Measurements from ENCODE around the gene SH3RF2. TPM values are rescaled to one million over a fixed set of nuclear protein-coding genes. Genes with fewer than 3 reads are reported as not detected.

SH3RF2 gene
- total and polyA plus RNA-seq, 2 of the 13 experiments (the other 11 are each of a cell fraction or from before 2014, with no cell fraction given): 2.6 to 3.7 TPM

GRCh38 chr5:146068977-146069779 lies 132.8 kb downstream of the SH3RF2 start:
- Histone ChIP-seq H3K9me3 (ENCODE audit: low read length) (no peaks in the 10 kb centered on the region), H3K9ac (ENCODE audit: insufficient read depth, low read depth, low read length) (no peak overlapping the region), H3K27ac (ENCODE audit: extremely low read length, insufficient read depth, low read length) (no peak overlapping the region), H2AFZ (ENCODE audit: low read length) (no peak overlapping the region), H3K27me3 (ENCODE audit: control insufficient read depth in 1 of 2, insufficient read depth in 2 of 2, low read length in 2 of 2) (no peaks in the 10 kb centered on the region), H3K36me3 (replicated peaks in 1 of 2; ENCODE audit: control insufficient read depth in 1 of 2, insufficient read depth in 2 of 2, low read length in 2 of 2) (no peaks in the 10 kb centered on the region), H4K20me1 (ENCODE audit: insufficient read depth, low read length) (no peaks in the 10 kb centered on the region), H3K4me2 (ENCODE audit: low read depth, low read length) (no peak overlapping the region), H3K4me3 (replicated peaks in 1 of 3; ENCODE audit: insufficient read depth in 1 of 3, low read depth in 2 of 3, low read length in 3 of 3) (no peak overlapping the region), H3K79me2 (ENCODE audit: insufficient read depth, low read length) (no peaks in the 10 kb centered on the region), H3K4me1 (ENCODE audit: insufficient read depth, low read length) (peaks cover 8% of the 10 kb centered on the region; the same call in 1 of the 2 replicates)
- no peak for ATAC-seq
- CTCF ChIA-PET (ENCODE audit: low intra/inter-chr PET ratio, low total read pairs): no interaction called here
- WGBS (ENCODE audit: low lambda C conversion rate): 79% methylated on average over 6 of the region's 6 CpGs
- intact Hi-C loops (cut with micrococcal nuclease; ENCODE audit: unreplicated experiment): no loop called here
- BruUV-seq (replicated peaks): no TSS peak
- in situ Hi-C loops (cut with HindIII; ENCODE audit: extremely low pct_ligation_motif_present, low pct_unique_long_range_greater_than_20kb): no loop called here
- no peak for DNase-seq (ENCODE audit: low spot score)
- POLR2A ChIA-PET: no interaction called here
- FAIRE-seq: no peak
- TF ChIP-seq ZBTB38 (CRISPR knock-in tag; IDR thresholded peaks at IDR 0.05) (no peak), RFX3 (CRISPR knock-in tag; IDR thresholded peaks at IDR 0.05) (no peak), KAT8 (CRISPR knock-in tag; IDR thresholded peaks at IDR 0.05) (no peak), ZNF230 (CRISPR knock-in tag; IDR thresholded peaks at IDR 0.05) (no peak), PCBP1 (IDR thresholded peaks at IDR 0.05; ENCODE audit: borderline replicate concordance, low read depth, low read length) (no peak), TFE3 (CRISPR knock-in tag; IDR thresholded peaks at IDR 0.05) (no peak), CC2D1A (CRISPR knock-in tag; IDR thresholded peaks at IDR 0.05) (no peak), ARNT2 (CRISPR knock-in tag; IDR thresholded peaks at IDR 0.05; ENCODE audit: low read depth) (no peak), ZNF709 (CRISPR knock-in tag; IDR thresholded peaks at IDR 0.05) (no peak), ZBTB25 (CRISPR knock-in tag; IDR thresholded peaks at IDR 0.05) (no peak)
- TF ChIP-seq, protein P1, sequence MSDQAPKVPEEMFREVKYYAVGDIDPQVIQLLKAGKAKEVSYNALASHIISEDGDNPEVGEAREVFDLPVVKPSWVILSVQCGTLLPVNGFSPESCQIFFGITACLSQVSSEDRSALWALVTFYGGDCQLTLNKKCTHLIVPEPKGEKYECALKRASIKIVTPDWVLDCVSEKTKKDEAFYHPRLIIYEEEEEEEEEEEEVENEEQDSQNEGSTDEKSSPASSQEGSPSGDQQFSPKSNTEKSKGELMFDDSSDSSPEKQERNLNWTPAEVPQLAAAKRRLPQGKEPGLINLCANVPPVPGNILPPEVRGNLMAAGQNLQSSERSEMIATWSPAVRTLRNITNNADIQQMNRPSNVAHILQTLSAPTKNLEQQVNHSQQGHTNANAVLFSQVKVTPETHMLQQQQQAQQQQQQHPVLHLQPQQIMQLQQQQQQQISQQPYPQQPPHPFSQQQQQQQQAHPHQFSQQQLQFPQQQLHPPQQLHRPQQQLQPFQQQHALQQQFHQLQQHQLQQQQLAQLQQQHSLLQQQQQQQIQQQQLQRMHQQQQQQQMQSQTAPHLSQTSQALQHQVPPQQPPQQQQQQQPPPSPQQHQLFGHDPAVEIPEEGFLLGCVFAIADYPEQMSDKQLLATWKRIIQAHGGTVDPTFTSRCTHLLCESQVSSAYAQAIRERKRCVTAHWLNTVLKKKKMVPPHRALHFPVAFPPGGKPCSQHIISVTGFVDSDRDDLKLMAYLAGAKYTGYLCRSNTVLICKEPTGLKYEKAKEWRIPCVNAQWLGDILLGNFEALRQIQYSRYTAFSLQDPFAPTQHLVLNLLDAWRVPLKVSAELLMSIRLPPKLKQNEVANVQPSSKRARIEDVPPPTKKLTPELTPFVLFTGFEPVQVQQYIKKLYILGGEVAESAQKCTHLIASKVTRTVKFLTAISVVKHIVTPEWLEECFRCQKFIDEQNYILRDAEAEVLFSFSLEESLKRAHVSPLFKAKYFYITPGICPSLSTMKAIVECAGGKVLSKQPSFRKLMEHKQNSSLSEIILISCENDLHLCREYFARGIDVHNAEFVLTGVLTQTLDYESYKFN (CRISPR knock-in tag; conservative IDR thresholded peaks at IDR 0.05): no peak
- TF ChIP-seq, protein P2, sequence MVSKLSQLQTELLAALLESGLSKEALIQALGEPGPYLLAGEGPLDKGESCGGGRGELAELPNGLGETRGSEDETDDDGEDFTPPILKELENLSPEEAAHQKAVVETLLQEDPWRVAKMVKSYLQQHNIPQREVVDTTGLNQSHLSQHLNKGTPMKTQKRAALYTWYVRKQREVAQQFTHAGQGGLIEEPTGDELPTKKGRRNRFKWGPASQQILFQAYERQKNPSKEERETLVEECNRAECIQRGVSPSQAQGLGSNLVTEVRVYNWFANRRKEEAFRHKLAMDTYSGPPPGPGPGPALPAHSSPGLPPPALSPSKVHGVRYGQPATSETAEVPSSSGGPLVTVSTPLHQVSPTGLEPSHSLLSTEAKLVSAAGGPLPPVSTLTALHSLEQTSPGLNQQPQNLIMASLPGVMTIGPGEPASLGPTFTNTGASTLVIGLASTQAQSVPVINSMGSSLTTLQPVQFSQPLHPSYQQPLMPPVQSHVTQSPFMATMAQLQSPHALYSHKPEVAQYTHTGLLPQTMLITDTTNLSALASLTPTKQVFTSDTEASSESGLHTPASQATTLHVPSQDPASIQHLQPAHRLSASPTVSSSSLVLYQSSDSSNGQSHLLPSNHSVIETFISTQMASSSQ (IDR thresholded peaks at IDR 0.05; ENCODE audit: low read depth): no peak
- TF ChIP-seq, protein P2 (CRISPR knock-in tag; IDR thresholded peaks at IDR 0.05; ENCODE audit: borderline replicate concordance): no peak
- TF ChIP-seq, protein P3, sequence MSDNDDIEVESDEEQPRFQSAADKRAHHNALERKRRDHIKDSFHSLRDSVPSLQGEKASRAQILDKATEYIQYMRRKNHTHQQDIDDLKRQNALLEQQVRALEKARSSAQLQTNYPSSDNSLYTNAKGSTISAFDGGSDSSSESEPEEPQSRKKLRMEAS (IDR thresholded peaks at IDR 0.05): no peak
